ENCODE data around the gene DMAC1.

- TF ChIP-seq ZNF384 (IDR thresholded peaks at IDR 0.05) (no peak), FOXM1 (IDR thresholded peaks at IDR 0.05; ENCODE audit: borderline replicate concordance) (no peak), SP1 (IDR thresholded peaks at IDR 0.05) (no peak), SUZ12 (IDR thresholded peaks at IDR 0.05) (no peak), FOXA1 (IDR thresholded peaks at IDR 0.05) (no peak), FOXK2 (IDR thresholded peaks at IDR 0.05) (no peak), PKNOX1 (IDR thresholded peaks at IDR 0.05) (no peak), BHLHE40 (IDR thresholded peaks at IDR 0.05; ENCODE audit: borderline replicate concordance) (no peak), HDGF (IDR thresholded peaks at IDR 0.05; ENCODE audit: borderline replicate concordance) (no peak), ELF4 (IDR thresholded peaks at IDR 0.05) (no peak), TARDBP (IDR thresholded peaks at IDR 0.05) (no peak), ARNT (IDR thresholded peaks at IDR 0.05) (no peak), LEF1 (IDR thresholded peaks at IDR 0.05; ENCODE audit: borderline replicate concordance) (no peak), CTBP1 (IDR thresholded peaks at IDR 0.05; ENCODE audit: borderline replicate concordance) (no peak)
These were observed 48.9 kb upstream of the DMAC1 start for GRCh38 chr9:7848498-7848897.
